RWPE2 (cell line): ENCODE results near the gene LMO1.
A peak's percentile ranks its signal among the peaks of the same experiment; 100 is the strongest.

Experiments used
- ATAC-seq: fragments of 200-7000 bp; cut with Tn5 transposase; 3 replicates; pipeline ENCODE4 v1.9.1; 2021; ENCODE audit warnings: low read depth
- DNase-seq: peaks from one replicate; pipeline ENCODE4 v3.0.0-alpha.2; 2020; ENCODE audit warnings: low spot score
- H3K27ac ChIP-seq: fragments of 450-650 bp; 2 replicates; pipeline ENCODE4 v1.5.1; 2017; ENCODE audit warnings: mild to moderate bottlenecking; ENCODE audit not compliant: poor library complexity, severe bottlenecking
- H3K27me3 ChIP-seq: fragments of 250-450 bp; sonication (Bioruptor Pico); 2 replicates; pipeline ENCODE4 v1.5.1; 2021; ENCODE audit warnings: mild to moderate bottlenecking, moderate library complexity; ENCODE audit not compliant: insufficient read depth, poor library complexity, severe bottlenecking
- H3K36me3 ChIP-seq: fragments of 250-450 bp; sonication (Bioruptor Pico); 2 replicates; pipeline ENCODE4 v1.5.1; 2020; ENCODE audit warnings: low read depth, mild to moderate bottlenecking, moderate library complexity
- H3K4me1 ChIP-seq: fragments of 250-450 bp; sonication (Bioruptor Pico); 2 replicates; pipeline ENCODE4 v1.5.1; 2021; ENCODE audit warnings: mild to moderate bottlenecking, moderate library complexity; ENCODE audit not compliant: insufficient read depth, poor library complexity, severe bottlenecking
- H3K4me3 ChIP-seq: fragments of 250-450 bp; sonication (Bioruptor Pico); 2 replicates; pipeline ENCODE4 v1.5.1; 2021; ENCODE audit warnings: mild to moderate bottlenecking, moderate library complexity; ENCODE audit not compliant: severe bottlenecking
- H3K9me3 ChIP-seq: fragments of 250-450 bp; sonication (Bioruptor Pico); 2 replicates; pipeline ENCODE4 v1.5.1; 2021; ENCODE audit warnings: mild to moderate bottlenecking, moderate library complexity; ENCODE audit not compliant: severe bottlenecking
- TF ChIP-seq, protein P1 (sequence below): fragments of 450-650 bp; IDR thresholded peaks from one replicate; pipeline ENCODE4 v1.5.1; 2017; ENCODE audit warnings: mild to moderate bottlenecking, moderate library complexity; ENCODE audit not compliant: poor library complexity, severe bottlenecking

Gene LMO1

GRCh38 chr11:8201644-8202365, 61.9 kb downstream of the LMO1 start:
- no peaks in the 10 kb centered on the region for H3K36me3 ChIP-seq
- TF ChIP-seq, protein P1, sequence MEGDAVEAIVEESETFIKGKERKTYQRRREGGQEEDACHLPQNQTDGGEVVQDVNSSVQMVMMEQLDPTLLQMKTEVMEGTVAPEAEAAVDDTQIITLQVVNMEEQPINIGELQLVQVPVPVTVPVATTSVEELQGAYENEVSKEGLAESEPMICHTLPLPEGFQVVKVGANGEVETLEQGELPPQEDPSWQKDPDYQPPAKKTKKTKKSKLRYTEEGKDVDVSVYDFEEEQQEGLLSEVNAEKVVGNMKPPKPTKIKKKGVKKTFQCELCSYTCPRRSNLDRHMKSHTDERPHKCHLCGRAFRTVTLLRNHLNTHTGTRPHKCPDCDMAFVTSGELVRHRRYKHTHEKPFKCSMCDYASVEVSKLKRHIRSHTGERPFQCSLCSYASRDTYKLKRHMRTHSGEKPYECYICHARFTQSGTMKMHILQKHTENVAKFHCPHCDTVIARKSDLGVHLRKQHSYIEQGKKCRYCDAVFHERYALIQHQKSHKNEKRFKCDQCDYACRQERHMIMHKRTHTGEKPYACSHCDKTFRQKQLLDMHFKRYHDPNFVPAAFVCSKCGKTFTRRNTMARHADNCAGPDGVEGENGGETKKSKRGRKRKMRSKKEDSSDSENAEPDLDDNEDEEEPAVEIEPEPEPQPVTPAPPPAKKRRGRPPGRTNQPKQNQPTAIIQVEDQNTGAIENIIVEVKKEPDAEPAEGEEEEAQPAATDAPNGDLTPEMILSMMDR = no peak
- DNase-seq (no peak), ATAC-seq (no peak)
- H3K27ac ChIP-seq = no peak overlapping the region
- H3K4me3 ChIP-seq = no peak overlapping the region
- no peaks in the 10 kb centered on the region for H3K9me3 ChIP-seq
- no peaks in the 10 kb centered on the region for H3K27me3 ChIP-seq
- H3K4me1 ChIP-seq = no peaks in the 10 kb centered on the region

DNA sequence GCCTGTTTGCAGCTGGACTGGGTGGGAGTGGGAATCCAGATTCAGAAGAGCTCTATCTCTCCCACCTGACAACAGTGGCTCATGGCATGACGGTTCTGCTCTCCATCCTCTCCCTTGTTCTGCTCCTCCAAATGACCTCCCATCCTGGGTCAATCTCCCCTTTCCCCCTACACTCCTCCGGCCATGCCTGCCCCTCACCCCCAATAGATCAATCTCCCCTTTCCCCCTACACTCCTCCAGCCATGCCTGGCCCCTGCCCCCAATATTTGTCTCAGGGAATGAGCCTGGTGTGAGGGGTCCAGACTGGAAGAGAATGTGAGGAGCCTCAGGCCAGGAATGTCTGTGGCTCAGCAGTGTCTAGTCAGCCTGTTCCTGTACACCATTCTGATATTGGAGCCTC, 64.0 kb downstream of the LMO1 start:
- H3K4me1 ChIP-seq = no peaks in the 10 kb centered on the region
- H3K4me3 ChIP-seq = no peak overlapping the region
- no peak for ATAC-seq
- no peaks in the 10 kb centered on the region for H3K9me3 ChIP-seq
- H3K36me3 ChIP-seq = no peaks in the 10 kb centered on the region
- no peaks in the 10 kb centered on the region for H3K27me3 ChIP-seq
- DNase-seq = no peak
- H3K27ac ChIP-seq = no peak overlapping the region
- TF ChIP-seq, protein P1 = no peak

DNA sequence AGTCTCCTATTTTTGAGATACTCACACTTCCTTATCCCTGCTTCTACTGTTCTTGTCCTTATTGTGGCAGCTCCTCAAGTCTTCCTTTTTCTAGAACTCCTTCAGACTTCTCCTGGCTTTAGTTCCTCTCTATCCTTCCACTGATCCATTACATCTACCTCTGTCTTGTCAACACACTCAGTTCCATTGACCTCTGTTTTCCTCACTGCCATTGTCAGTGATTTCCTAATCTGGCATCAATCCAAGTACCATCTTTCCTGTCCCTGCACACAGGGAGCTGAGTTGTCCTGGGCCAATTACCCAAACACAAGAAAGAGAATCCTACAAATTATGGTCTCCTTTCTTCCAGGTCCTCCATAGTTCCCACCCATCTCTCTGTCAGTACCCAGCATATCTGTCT, 66.9 kb downstream of the LMO1 start:
- H3K4me3 ChIP-seq = no peak overlapping the region
- ATAC-seq (no peak), DNase-seq (no peak)
- H3K27ac ChIP-seq = no peak overlapping the region
- no peaks in the 10 kb centered on the region for H3K9me3 ChIP-seq
- no peaks in the 10 kb centered on the region for H3K36me3 ChIP-seq
- TF ChIP-seq, protein P1 = no peak
- H3K27me3 ChIP-seq = no peaks in the 10 kb centered on the region
- H3K4me1 ChIP-seq = no peaks in the 10 kb centered on the region

DNA sequence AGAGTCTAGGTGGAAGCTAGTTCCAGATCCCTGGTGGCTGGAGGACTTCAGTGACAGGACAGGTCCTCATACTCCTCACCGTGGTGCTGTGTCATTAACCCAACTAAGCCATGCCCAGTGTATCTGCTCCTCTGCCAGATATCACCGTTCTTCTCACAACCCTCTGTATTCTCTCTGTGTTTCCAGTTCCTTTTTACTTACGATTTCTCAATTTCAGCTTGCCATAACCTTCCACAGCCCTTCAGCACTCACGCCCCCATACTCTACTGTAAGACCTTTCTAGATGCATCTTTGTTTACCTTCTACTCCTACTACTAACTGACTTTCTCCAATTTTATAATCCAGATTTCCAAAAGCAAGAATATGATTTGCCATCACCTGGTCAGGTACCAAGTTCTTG, 68.7 kb downstream of the LMO1 start:
- no peaks in the 10 kb centered on the region for H3K9me3 ChIP-seq
- no peak overlapping the region for H3K4me3 ChIP-seq
- no peak for DNase-seq
- H3K36me3 ChIP-seq = no peaks in the 10 kb centered on the region
- no peaks in the 10 kb centered on the region for H3K4me1 ChIP-seq
- no peak overlapping the region for H3K27ac ChIP-seq
- no peak for ATAC-seq
- H3K27me3 ChIP-seq = no peaks in the 10 kb centered on the region
- TF ChIP-seq, protein P1 = no peak

- no peak overlapping the region for H3K27ac ChIP-seq
- DNase-seq (no peak), ATAC-seq (peak; percentile 22; the same call in 1 of the 3 replicates)
- TF ChIP-seq, protein P1 = peak; percentile 54
- no peaks in the 10 kb centered on the region for H3K36me3 ChIP-seq
- no peak overlapping the region for H3K4me3 ChIP-seq
- H3K9me3 ChIP-seq = no peaks in the 10 kb centered on the region
- no peaks in the 10 kb centered on the region for H3K4me1 ChIP-seq
- no peaks in the 10 kb centered on the region for H3K27me3 ChIP-seq
Measured at GRCh38 chr11:8192896-8193209, 70.8 kb downstream of the LMO1 start.
